Breast epithelium (tissue), 4 donors: ENCODE measurements around the gene ACSF2. TPM values are rescaled to one million over a fixed set of nuclear protein-coding genes. Genes with fewer than 3 reads are reported as not detected.

Source experiments
- DNase-seq, 2 donors: peaks; one replicate each; pipeline ENCODE4 v3.0.0-alpha.2; 2019; ENCODE audit warnings: low spot score in 2 of 2
- H3K27ac ChIP-seq, 2 donors: fragments of 200-600 bp; sonication (generic) in 1 of 2; one replicate each; pipeline ENCODE4 v1.5.1; 2016 to 2019; ENCODE audit warnings: mild to moderate bottlenecking in 1 of 2
- H3K27me3 ChIP-seq, 2 donors: fragments of 200-600 bp; sonication (generic) in 1 of 2; one replicate each; pipeline versions ENCODE4 v1.5.1 to v1.6.0; 2017 to 2019; ENCODE audit warnings: control low read depth in 1 of 2, mild to moderate bottlenecking in 1 of 2
- H3K36me3 ChIP-seq: fragments of 200-600 bp; one replicate; pipeline ENCODE4 v1.5.1; 2019
- H3K4me1 ChIP-seq, 2 donors: fragments of 200-600 bp; sonication (generic); one replicate each; pipeline ENCODE4 v1.5.1; 2016 to 2019; ENCODE audit warnings: control low read depth in 1 of 2
- H3K4me3 ChIP-seq, 3 donors: fragments of 200-600 bp; sonication (generic); 1 replicate in 2 of 3; 2 replicates in 1 of 3; pipeline ENCODE4 v1.5.1; 2016 to 2019; ENCODE audit warnings: mild to moderate bottlenecking in 3 of 3, moderate library complexity in 2 of 3
- H3K9me3 ChIP-seq, 2 donors: fragments of 200-600 bp; sonication (generic) in 1 of 2; one replicate each; pipeline ENCODE4 v1.5.1; 2016 to 2019; ENCODE audit warnings: control low read depth in 1 of 2
- CTCF ChIP-seq, 3 donors: fragments of 450-650 bp; IDR thresholded peaks; one replicate each; pipeline ENCODE4 v1.5.1; 2016 to 2017; ENCODE audit warnings: antibody characterized with exemption in 3 of 3, mild to moderate bottlenecking in 3 of 3, moderate library complexity in 3 of 3
- POLR2A ChIP-seq: fragments of 450-650 bp; IDR thresholded peaks from one replicate; pipeline ENCODE4 v1.6.1; 2016; ENCODE audit warnings: antibody characterized with exemption, mild to moderate bottlenecking, moderate library complexity
- POLR2AphosphoS5 ChIP-seq, 3 donors: sonication (generic); formaldehyde crosslinking; IDR thresholded peaks; one replicate each; pipeline ENCODE4 v1.6.1; 2017; ENCODE audit warnings: antibody characterized with exemption in 3 of 3
- intact Hi-C: fragments of 100-400 bp; cut with DNase I; formaldehyde crosslinking; loops from one replicate; pipeline ENCODE4 v1.15.1; 2023; ENCODE audit warnings: low total_unique reads
- total RNA-seq, 3 donors: library from RNA; depleted of rRNA; stranded (reverse); fragments of >200 nt; gene quantifications; one replicate each; pipeline ENCODE4 v1.1.0, GENCODE V29; 2016

The ACSF2 gene
- total RNA-seq, 3 donors from 2014 or later = 19.4 to 95.4 (median 86.3) TPM

GRCh38 chr17:50444841-50445715 is 19.1 kb downstream of the ACSF2 start:
- Histone ChIP-seq H3K36me3 (no peaks in the 10 kb centered on the region), H3K4me3 (no peak overlapping the region), H3K27ac (no peak overlapping the region), H3K4me1 (peaks cover 7 to 8% of the 10 kb centered on the region in 2 donors), H3K27me3 (no peaks in the 10 kb centered on the region), H3K9me3 (no peaks in the 10 kb centered on the region)
- no peak for TF ChIP-seq POLR2AphosphoS5 (IDR thresholded peaks at IDR 0.05)
- no peak for TF ChIP-seq CTCF (IDR thresholded peaks at IDR 0.05)
- no peak for TF ChIP-seq POLR2A
- intact Hi-C loops = no loop called here
- DNase-seq = no peak

- intact Hi-C loops = no loop called here
- Histone ChIP-seq H3K27me3 (no peaks in the 10 kb centered on the region), H3K27ac (no peak overlapping the region), H3K4me3 (no peak overlapping the region), H3K9me3 (no peaks in the 10 kb centered on the region), H3K4me1 (peaks cover under 1 to 5% of the 10 kb centered on the region in 2 donors), H3K36me3 (no peaks in the 10 kb centered on the region)
- TF ChIP-seq CTCF (IDR thresholded peaks at IDR 0.05) (no peak), POLR2AphosphoS5 (IDR thresholded peaks at IDR 0.05) (no peak), POLR2A (no peak)
- DNase-seq = no peak
These were observed 19.8 kb downstream of the ACSF2 start for GRCh38 chr17:50445730-50446325.

- H3K27me3 ChIP-seq = no peaks in the 10 kb centered on the region
- no peaks in the 10 kb centered on the region for H3K36me3 ChIP-seq
- TF ChIP-seq POLR2A = no peak
- no peak for TF ChIP-seq CTCF (IDR thresholded peaks at IDR 0.05)
- no peak for TF ChIP-seq POLR2AphosphoS5 (IDR thresholded peaks at IDR 0.05)
- peak overlapping the region; percentile 15 to 48 for H3K27ac ChIP-seq
- intact Hi-C loops = no loop called here
- no peak for DNase-seq
- no peaks in the 10 kb centered on the region for H3K9me3 ChIP-seq
- no peak overlapping the region for H3K4me3 ChIP-seq
- no peaks in the 10 kb centered on the region for H3K4me1 ChIP-seq
These were observed 22.0 kb downstream of the ACSF2 start for GRCh38 chr17:50447870-50448595.

- peak overlapping the region; percentile 15 to 48 for H3K27ac ChIP-seq
- TF ChIP-seq CTCF (IDR thresholded peaks at IDR 0.05) (no peak), POLR2AphosphoS5 (IDR thresholded peaks at IDR 0.05) (no peak), POLR2A (no peak)
These were observed 22.6 kb downstream of the ACSF2 start for GRCh38 chr17:50448643-50449042.

More at GRCh38 chr17:50448643-50449042, 22.6 kb downstream of the ACSF2 start:
- DNase-seq = no peak
- no peak overlapping the region for H3K4me3 ChIP-seq
- H3K4me1 ChIP-seq = no peaks in the 10 kb centered on the region
- no peaks in the 10 kb centered on the region for H3K9me3 ChIP-seq
- no peaks in the 10 kb centered on the region for H3K36me3 ChIP-seq
- intact Hi-C loops = no loop called here
- no peaks in the 10 kb centered on the region for H3K27me3 ChIP-seq
